Spleen (tissue), 11 donors: Measurements from ENCODE around the gene VAMP8. TPM values are rescaled to one million over a fixed set of nuclear protein-coding genes. Genes with fewer than 3 reads are reported as not detected.

Experiments
- DNase-seq: peaks from one replicate; pipeline ENCODE4 v3.0.0-alpha.2; 2020
- H3K27ac ChIP-seq, 8 donors: fragments of 200-600 bp; sonication (generic) in 7 of 8; 1 replicate in 4 of 8; 2 replicates in 4 of 8; pipeline versions ENCODE4 v1.5.0 to v1.8.0; 2016 to 2021; ENCODE audit warnings: inconsistent platforms in 4 of 8, mild to moderate bottlenecking in 4 of 8, moderate library complexity in 1 of 8
- H3K27me3 ChIP-seq, 7 donors: fragments of 200-600 bp; sonication (generic) in 6 of 7; replicated peaks in 1 of 7; 1 replicate in 4 of 7; 2 replicates in 3 of 7; pipeline versions ENCODE4 v1.5.0 to v1.8.0; 2016 to 2021; ENCODE audit warnings: inconsistent platforms in 3 of 7, mild to moderate bottlenecking in 1 of 7
- H3K36me3 ChIP-seq, 6 donors: fragments of 200-600 bp; sonication (generic) in 5 of 6; 1 replicate in 4 of 6; 2 replicates in 2 of 6; pipeline versions ENCODE4 v1.5.0 to v1.8.0; 2016 to 2021; ENCODE audit warnings: inconsistent platforms in 2 of 6
- H3K4me1 ChIP-seq, 6 donors: fragments of 200-600 bp; sonication (generic) in 5 of 6; 1 replicate in 3 of 6; 2 replicates in 3 of 6; pipeline versions ENCODE4 v1.5.0 to v1.8.0; 2016 to 2021; ENCODE audit warnings: inconsistent platforms in 3 of 6
- H3K4me3 ChIP-seq, 8 donors: fragments of 200-600 bp; sonication (generic) in 7 of 8; 1 replicate in 4 of 8; 2 replicates in 4 of 8; pipeline versions ENCODE4 v1.5.0 to v1.8.0; 2016 to 2021; ENCODE audit warnings: inconsistent platforms in 4 of 8, mild to moderate bottlenecking in 4 of 8, moderate library complexity in 2 of 8
- H3K9me3 ChIP-seq, 8 donors: fragments of 200-600 bp; sonication (generic) in 7 of 8; 1 replicate in 4 of 8; 2 replicates in 4 of 8; pipeline versions ENCODE4 v1.5.0 to v1.8.0; 2016 to 2021; ENCODE audit warnings: inconsistent platforms in 4 of 8
- POLR2A ChIP-seq, 3 donors: fragments of 450-650 bp; IDR thresholded peaks; one replicate each; pipeline ENCODE4 v1.5.1; 2017; ENCODE audit warnings: antibody characterized with exemption in 3 of 3, mild to moderate bottlenecking in 1 of 3
- POLR2AphosphoS5 ChIP-seq, 3 donors: sonication (generic); formaldehyde crosslinking; IDR thresholded peaks; one replicate each; pipeline ENCODE4 v1.5.1; 2017; ENCODE audit warnings: antibody characterized with exemption in 3 of 3
- WGBS, 5 donors: extraction: QIAGEN DNeasy Blood & Tissue Kit in 3 of 5; methylation state at CpG; one replicate each; pipeline versions ENCODE4 v1.1.5 to v1.1.7; 2013 to 2018; 5-methylcytosine and 5-hydroxymethylcytosine counted together
- intact Hi-C: fragments of 100-400 bp; cut with DNase I; formaldehyde crosslinking; loops from one replicate; pipeline ENCODE4 v1.15.0; 2023; ENCODE audit warnings: low total_unique reads
- polyA plus RNA-seq, 3 donors: library from polyadenylated mRNA; stranded (reverse); fragments of 200-250 nt; gene quantifications; one replicate each; pipeline ENCODE4 v1.2.1, GENCODE V29; 2013
- total RNA-seq, 7 donors: library from RNA; depleted of rRNA in 3 of 7; stranded (reverse); fragments of >200 nt in 3 of 7; fragmentation: NEBNext Ultra II Directional in 4 of 7; extraction: Animal tissue kit (Norgen Biotek cat#: 25700) in 4 of 7; gene quantifications; one replicate each; pipeline versions ENCODE4 v1.1.0 to v1.2.1, GENCODE V29; 2016 to 2021
- TF ChIP-seq, protein P1 (sequence below), 11 experiments: fragments of 200-600 bp in 7 of 11; fragments of 450-650 bp in 4 of 11; sonication (generic) in 4 of 11; IDR thresholded peaks in 8 of 11; conservative IDR thresholded peaks in 3 of 11; 1 replicate in 7 of 11; 2 replicates in 4 of 11; pipeline versions ENCODE4 v1.4.0 to v1.8.0; 2016 to 2021; ENCODE audit warnings: antibody characterized with exemption in 11 of 11, inconsistent platforms in 4 of 11, mild to moderate bottlenecking in 1 of 11
- donor health status: healthy with polysubstance abuse.
- donor health status: DM: no; HTN: no; CAD: no; lungs with moderate emphysema.
- donor health status: DM: no; HTN: no; CAD: no.
- donor health status: Bipolar disorder and iron deficiency.
- donor health status: healthy.
- donor health status: DM: no; HTN: no; CAD: no.
- donor health status: DM: yes; HTN: yes; CAD: no.

Gene VAMP8
- total and polyA plus RNA-seq, 10 donors, result 119 to 401 (median 152) TPM

DNA sequence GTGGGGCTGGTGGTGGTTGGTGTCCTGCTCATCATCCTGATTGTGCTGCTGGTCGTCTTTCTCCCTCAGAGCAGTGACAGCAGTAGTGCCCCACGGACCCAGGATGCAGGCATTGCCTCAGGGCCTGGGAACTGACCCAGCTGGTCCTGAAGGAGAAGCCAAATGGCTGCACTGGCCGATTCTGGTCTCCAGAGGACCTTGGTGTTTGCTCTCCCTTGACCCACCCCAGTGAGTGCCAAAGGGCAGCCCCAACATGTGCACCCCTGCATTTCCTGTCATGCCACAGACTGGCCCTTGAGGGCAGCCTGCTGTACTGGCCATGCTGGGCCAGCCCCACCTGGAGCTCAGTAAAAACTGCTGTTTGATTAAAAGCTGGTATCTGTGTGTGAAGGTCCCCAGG, 15.6 kb downstream of the VAMP8 start:
- Histone ChIP-seq H3K4me3 (no peak overlapping the region), H3K9me3 (no peaks in the 10 kb centered on the region), H3K36me3 (peaks cover 0 to 28% (median 11%) of the 10 kb centered on the region in 6 donors), H3K27ac (no peak overlapping the region), H3K4me1 (peaks cover 39 to 95% (median 63%) of the 10 kb centered on the region in 6 donors), H3K27me3 (no peaks in the 10 kb centered on the region)
- TF ChIP-seq, protein P1, sequence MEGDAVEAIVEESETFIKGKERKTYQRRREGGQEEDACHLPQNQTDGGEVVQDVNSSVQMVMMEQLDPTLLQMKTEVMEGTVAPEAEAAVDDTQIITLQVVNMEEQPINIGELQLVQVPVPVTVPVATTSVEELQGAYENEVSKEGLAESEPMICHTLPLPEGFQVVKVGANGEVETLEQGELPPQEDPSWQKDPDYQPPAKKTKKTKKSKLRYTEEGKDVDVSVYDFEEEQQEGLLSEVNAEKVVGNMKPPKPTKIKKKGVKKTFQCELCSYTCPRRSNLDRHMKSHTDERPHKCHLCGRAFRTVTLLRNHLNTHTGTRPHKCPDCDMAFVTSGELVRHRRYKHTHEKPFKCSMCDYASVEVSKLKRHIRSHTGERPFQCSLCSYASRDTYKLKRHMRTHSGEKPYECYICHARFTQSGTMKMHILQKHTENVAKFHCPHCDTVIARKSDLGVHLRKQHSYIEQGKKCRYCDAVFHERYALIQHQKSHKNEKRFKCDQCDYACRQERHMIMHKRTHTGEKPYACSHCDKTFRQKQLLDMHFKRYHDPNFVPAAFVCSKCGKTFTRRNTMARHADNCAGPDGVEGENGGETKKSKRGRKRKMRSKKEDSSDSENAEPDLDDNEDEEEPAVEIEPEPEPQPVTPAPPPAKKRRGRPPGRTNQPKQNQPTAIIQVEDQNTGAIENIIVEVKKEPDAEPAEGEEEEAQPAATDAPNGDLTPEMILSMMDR (IDR thresholded peaks at IDR 0.05 in 8 of 11, conservative IDR thresholded peaks at IDR 0.05 in 3 of 11), result no peak
- TF ChIP-seq POLR2AphosphoS5 (IDR thresholded peaks at IDR 0.05) (no peak), POLR2A (IDR thresholded peaks at IDR 0.05) (no peak)
- intact Hi-C loops, result no loop called here
- DNase-seq, result no peak
- WGBS, 5 donors, result 70 to 93% (median 87%) methylated on average over 2 to 3 of the region's 3 CpGs

DNA sequence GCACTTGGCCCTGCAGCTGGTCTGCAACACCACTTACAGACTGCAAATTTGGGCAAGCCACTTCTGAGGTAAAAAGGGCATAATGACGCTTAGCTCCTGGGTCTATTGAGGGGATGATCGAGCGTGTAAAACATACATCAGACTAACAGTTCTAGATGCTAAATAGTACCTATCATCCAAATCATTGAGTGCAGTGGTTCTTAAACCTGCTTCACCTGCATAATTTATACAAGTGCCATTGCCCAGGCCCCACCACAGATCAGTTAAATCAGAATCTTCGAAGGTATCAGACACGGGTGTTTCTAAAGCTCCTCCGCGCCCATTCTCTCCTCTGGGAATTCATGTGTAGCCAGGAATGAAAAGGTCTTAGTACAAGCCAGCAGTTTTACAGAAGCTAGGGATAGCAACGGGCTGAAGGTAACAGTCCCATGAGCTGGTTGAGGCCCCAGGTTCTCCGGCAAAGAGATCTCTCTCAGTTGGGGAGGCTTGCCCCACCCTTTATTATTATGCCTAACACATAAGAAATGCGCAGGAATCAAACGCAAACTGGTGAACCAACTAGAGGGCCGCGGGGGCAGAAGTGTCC, 17.4 kb downstream of the VAMP8 start:
- intact Hi-C loops, result no loop called here
- TF ChIP-seq POLR2AphosphoS5 (IDR thresholded peaks at IDR 0.05) (no peak), POLR2A (IDR thresholded peaks at IDR 0.05) (no peak)
- TF ChIP-seq, protein P1 (IDR thresholded peaks at IDR 0.05 in 8 of 11, conservative IDR thresholded peaks at IDR 0.05 in 3 of 11), result no peak
- Histone ChIP-seq H3K4me3 (peak overlapping the region; percentile 59 to 86 (median 77)), H3K4me1 (peaks cover 32 to 95% (median 50%) of the 10 kb centered on the region in 6 donors), H3K9me3 (no peaks in the 10 kb centered on the region), H3K36me3 (peaks cover 0 to 46% (median 23%) of the 10 kb centered on the region in 6 donors), H3K27ac (peak overlapping the region; percentile 84 to 97 (median 94)), H3K27me3 (no peaks in the 10 kb centered on the region)
- 23 to 34% (median 25%) methylated on average over 9 to 13 of the region's 13 CpGs for WGBS, 5 donors
- DNase-seq, result no peak

DNA sequence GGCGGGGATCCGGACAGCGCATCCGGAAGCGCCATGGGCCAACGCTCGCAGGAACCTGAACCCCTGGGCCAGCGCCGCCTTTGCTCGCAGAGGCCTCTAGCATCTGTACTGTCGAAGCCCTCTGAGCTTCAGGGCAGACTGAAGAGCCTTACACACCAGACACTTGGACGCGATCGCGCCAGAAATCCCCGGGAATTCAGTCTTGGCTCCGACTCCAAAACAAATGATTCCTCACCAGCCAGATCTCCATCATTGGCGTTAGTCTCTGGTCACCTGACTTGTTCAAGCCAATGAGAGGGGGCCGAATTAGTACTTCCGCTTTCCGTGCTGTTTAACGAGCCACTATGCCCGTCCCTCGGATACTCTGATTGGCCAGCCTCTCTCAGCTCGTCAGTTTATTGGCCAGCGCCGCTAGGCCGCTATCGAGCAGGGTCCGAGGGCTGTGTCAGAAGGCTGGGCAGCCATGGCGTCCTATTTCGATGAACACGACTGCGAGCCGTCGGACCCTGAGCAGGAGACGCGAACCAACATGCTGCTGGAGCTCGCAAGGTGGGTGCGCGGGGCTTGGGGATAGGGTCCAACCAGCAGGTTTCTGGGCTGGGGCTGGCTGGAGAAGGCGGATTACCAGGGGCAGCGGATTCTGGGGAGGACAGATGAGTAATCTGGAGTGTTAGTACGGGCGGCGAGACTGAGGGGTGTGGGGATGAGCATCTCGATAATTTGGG, 18.1 kb downstream of the VAMP8 start, which contains the start of gene RNF181:
Gene RNF181, plus strand, starts transcription at position 445 of the 725 bp plus-strand sequence. Its CDS starts 19 bp downstream, at position 464.
- peaks cover 0 to 52% (median 23%) of the 10 kb centered on the region in 6 donors for H3K36me3 ChIP-seq
- peaks cover 25 to 94% (median 45%) of the 10 kb centered on the region in 6 donors for H3K4me1 ChIP-seq
- H3K9me3 ChIP-seq, result no peaks in the 10 kb centered on the region
- H3K27ac ChIP-seq, result peak within 1 kb of the TSS; percentile 84 to 97 (median 94)
- 0 to 1% (median 0%) methylated on average over 22 to 47 of the region's 47 CpGs for WGBS, 5 donors
- no peaks in the 10 kb centered on the region for H3K27me3 ChIP-seq
- TF ChIP-seq POLR2A (IDR thresholded peaks at IDR 0.05) (peak; percentile 9 to 74 (median 61)), POLR2AphosphoS5 (IDR thresholded peaks at IDR 0.05) (peak; percentile 96 to 98 (median 97))
- TF ChIP-seq, protein P1 (IDR thresholded peaks at IDR 0.05 in 8 of 11, conservative IDR thresholded peaks at IDR 0.05 in 3 of 11), result peak in 1 of 11 experiments; percentile 26
- intact Hi-C loops, result no loop called here
- DNase-seq, result peak; percentile 97
- H3K4me3 ChIP-seq, result peak within 1 kb of the TSS; percentile 59 to 86 (median 77)

DNA sequence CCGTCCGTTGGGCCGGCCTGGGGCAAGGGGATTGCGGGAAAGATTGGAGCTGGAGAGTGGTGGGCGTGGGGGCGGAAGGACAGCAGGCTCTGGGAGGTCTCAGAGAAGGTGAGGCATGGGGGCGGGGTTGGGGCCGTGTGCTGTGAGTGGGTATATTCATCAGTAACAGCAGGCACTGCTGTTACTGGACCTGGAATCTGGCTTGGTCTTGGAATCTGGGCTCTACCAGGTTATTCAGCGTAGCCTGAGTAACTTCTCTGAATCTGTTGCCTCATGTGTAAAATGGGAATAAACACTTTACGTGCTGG, 18.6 kb downstream of the VAMP8 start:
- Histone ChIP-seq H3K27me3 (no peaks in the 10 kb centered on the region), H3K9me3 (no peaks in the 10 kb centered on the region), H3K27ac (peak overlapping the region; percentile 84 to 97 (median 94)), H3K4me3 (peak overlapping the region; percentile 59 to 86 (median 77)), H3K36me3 (peaks cover 0 to 57% (median 23%) of the 10 kb centered on the region in 6 donors), H3K4me1 (peaks cover 23 to 92% (median 43%) of the 10 kb centered on the region in 6 donors)
- DNase-seq, result no peak
- WGBS, 5 donors, result 2 to 6% (median 4%) methylated on average over 10 of the region's 10 CpGs
- intact Hi-C loops, result no loop called here
- TF ChIP-seq POLR2A (IDR thresholded peaks at IDR 0.05) (no peak), POLR2AphosphoS5 (IDR thresholded peaks at IDR 0.05) (no peak)
- TF ChIP-seq, protein P1 (IDR thresholded peaks at IDR 0.05 in 8 of 11, conservative IDR thresholded peaks at IDR 0.05 in 3 of 11), result no peak
